Endometrial microvascular endothelial cells (primary cell): Measurements from ENCODE around the gene KCNH2. TPM values are rescaled to one million over a fixed set of nuclear protein-coding genes. Genes with fewer than 3 reads are reported as not detected.

Experiments
- in situ Hi-C: cut with HindIII; loops from 2 replicates; pipeline ENCODE4 v1.10.0; 2017; ENCODE audit warnings: low sequenced_read_pairs, low pct_unique_long_range_greater_than_20kb; ENCODE audit errors: inconsistent ontology term
- total RNA-seq: library from RNA; depleted of rRNA; stranded (reverse); fragments of >200 nt; gene quantifications from one replicate; pipeline ENCODE4 v1.2.3, GENCODE V29; 2015; ENCODE audit errors: inconsistent ontology term

Gene KCNH2
- total RNA-seq, 1 donor from 2014 or later = not detected

DNA sequence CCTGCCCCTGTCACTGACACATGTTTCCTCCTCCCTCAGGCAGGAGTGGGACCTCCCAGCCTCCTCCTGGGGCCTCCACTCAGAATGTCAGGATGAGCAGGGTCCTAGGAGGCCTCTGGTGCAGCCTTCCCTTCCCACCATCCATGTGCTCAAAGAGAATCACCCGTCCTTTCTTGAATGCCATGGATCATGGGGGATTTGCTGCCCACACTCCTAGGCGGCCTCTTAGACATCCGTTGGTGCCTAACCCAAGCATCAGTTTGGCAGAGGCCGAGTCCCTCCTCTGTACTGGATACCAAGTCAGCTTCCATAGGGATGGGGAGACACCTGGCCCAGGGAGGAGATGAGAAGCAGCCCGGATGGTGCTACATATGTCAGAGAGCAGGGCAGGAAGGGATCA is 19.7 kb upstream of the KCNH2 start:
- in situ Hi-C loops = no loop called here

DNA sequence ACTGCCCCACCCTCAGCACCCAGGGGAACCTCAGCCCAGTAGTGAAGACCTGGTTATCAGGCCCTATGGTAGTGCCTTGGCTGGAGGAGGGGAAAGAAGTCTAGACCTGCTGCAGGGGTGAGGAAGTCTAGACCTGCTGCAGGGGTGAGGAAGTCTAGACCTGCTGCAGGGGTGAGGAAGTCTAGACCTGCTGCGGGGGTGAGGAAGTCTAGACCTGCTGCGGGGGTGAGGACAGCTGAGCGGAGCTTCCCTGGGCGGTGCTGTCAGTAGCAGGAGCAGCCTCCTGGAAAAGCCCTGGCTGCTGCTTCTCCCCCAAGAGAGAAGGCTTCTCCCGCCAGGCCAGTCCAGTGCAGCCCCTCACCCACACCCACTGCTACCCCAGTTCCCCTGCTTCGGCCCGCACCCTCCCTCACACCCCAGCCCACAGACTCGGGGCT is 19.0 kb upstream of the KCNH2 start:
- in situ Hi-C loops = no loop called here

DNA sequence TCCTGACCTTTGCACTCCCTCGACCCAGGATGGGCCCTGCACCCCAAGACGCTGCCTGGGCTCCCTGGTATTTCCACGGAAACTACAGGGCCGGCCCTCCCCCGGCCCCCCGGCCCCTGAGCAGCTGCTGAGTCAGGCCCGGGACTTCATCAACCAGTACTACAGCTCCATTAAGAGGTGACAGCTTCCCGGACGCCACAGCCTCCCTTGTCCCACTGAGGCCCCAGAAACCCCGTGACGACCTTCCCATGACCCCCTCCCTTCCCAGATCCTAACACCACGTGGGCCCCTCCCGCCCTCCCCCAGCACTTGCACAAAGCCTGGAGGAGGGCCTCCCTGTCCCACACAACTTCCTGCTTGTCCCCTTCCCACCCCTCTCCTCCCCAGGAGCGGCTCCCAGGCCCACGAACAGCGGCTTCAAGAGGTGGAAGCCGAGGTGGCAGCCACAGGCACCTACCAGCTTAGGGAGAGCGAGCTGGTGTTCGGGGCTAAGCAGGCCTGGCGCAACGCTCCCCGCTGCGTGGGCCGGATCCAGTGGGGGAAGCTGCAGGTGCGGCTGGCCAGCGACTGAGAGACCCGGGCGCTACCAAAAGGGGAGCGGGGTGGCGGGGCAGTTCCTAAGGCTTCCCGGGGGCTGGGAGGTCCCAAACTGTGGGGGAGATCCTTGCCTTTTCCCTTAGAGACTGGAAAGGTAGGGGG is 18.4 kb upstream of the KCNH2 start:
- in situ Hi-C loops = no loop called here

DNA sequence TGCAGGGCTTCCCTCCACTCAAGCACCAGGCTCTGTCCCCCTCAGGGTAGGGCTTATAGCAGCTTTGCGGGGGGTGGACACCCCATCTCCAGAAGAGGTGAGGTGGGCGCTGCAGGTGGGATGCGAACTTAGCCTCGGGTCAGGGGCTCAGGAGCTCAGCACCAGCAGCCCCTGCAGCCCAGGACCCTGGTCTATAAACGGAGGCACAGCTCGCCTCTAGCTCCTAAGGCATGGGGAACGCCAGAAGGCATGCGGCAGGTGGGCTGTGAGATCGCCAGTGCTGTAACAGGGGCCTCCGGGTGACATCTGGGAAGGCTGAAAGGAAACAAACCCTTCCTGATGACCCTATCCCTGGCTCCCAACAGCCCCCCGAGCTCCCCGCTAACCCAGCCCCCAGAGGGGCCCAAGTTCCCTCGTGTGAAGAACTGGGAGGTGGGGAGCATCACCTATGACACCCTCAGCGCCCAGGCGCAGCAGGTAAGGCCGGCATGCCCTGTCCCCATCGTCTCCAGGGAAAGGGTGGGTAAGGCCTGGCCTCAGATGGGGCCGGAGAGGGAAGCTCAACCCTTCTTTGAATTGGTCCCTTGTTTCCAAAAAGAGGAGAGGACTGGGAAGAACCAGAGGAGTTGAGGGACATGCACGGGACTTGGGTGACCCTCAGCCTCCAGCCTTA is 16.9 kb upstream of the KCNH2 start:
- in situ Hi-C loops = no loop called here

DNA sequence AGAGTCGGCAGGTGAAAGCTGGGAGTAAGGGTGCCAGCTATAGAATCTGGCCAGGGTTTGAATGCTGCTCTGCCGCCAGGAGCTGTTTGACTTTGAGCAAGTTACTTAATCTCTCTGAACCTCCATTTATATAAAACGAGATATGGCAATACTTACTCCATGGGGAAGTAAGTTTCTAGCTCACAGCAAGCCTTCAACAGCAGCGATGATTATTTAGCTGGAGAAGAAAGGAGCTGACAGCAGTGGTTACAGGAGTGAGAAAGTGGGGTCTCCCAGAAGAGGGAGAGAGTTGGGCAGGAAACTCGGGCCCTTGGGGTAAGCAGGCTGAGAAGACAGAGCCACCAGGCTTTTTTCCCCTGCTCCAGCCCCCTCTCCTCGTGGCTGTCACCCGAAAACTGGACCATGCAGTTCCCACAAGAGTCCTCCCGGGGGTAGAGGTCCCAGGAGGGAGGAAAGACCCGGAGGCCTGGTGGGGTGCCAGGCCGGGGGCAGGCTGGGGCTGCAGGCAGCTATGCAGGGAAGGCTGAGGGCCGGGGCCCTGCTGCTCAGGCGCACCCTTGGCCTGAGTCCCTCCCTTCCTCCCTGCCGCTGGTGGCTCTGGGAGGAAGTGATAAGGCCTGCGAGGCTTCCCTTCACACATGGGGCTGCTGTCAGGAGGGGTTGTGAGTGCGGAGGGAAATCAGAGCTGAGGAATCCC is 16.2 kb upstream of the KCNH2 start:
- in situ Hi-C loops = no loop called here

DNA sequence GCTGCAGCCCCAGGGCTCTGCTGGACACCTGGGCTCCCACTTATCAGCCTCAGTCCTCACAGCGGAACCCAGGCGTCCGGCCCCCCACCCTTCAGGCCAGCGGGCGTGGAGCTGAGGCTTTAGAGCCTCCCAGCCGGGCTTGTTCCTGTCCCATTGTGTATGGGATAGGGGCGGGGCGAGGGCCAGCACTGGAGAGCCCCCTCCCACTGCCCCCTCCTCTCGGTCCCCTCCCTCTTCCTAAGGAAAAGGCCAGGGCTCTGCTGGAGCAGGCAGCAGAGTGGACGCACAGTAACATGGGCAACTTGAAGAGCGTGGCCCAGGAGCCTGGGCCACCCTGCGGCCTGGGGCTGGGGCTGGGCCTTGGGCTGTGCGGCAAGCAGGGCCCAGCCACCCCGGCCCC is 15.4 kb upstream of the KCNH2 start:
- in situ Hi-C loops = no loop called here

DNA sequence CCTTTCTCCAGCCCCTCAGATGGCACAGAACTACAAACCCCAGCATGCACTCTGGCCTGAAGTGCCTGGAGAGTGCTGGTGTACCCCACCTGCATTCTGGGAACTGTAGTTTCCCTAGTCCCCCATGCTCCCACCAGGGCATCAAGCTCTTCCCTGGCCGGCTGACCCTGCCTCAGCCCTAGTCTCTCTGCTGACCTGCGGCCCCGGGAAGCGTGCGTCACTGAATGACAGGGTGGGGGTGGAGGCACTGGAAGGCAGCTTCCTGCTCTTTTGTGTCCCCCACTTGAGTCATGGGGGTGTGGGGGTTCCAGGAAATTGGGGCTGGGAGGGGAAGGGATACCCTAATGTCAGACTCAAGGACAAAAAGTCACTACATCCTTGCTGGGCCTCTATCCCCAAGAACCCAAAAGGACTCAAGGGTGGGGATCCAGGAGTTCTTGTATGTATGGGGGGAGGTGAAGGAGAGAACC is 14.7 kb upstream of the KCNH2 start:
- in situ Hi-C loops = no loop called here

DNA sequence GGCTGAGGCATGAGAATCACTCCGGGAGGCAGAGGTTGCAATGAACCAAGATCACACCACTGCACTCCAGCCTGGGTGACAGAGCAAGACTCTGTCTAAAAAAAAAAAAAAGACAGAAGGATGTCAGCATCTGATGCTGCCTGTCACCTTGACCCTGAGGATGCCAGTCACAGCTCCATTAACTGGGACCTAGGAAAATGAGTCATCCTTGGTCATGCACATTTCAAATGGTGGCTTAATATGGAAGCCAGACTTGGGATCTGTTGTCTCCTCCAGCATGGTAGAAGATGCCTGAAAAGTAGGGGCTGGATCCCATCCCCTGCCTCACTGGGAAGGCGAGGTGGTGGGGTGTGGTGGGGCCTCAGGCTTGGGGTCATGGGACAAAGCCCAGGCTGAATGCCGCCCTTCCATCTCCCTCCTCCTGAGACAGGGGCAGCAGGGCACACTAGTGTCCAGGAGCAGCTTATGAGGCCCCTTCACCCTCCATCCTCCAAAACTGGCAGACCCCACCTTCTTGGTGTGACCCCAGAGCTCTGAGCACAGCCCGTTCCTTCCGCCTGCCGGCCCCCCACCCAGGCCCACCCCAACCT is 14.0 kb upstream of the KCNH2 start:
- in situ Hi-C loops = no loop called here

DNA sequence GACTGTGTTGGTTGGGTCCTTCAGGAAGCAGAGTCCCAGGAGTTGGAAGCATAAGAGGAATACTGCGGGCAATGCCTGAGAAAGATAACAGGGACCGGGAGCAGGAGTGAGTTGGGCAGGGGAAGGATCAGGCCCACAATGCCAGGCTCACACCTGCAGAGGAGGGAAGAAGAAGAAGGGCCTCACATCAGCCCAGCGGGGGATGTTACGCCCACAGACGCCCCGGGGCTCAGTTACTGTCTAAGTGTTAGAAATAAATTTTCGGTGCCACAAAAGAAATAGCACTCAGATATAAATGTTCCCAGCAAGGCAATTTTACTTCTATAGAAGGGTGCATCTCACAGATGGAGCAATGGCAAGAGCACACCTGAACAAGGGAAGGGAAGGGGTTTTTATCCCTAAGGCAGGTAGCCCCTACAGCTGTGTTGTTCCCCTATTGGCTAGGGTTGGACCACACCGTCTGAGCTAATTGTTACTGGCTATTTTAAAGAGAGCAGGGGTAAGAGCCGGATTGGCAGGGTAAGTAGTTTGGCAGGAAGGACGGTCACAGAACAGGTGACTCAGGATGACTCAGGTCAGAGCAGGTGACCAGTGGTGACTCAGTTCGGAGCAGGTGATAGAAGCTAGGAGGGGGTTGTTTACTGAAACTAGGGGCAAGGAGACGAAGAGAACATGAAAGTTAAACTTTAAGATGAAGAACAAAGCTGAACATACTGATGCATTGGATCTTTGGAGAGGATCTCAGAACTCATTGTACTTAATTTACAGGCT is 12.5 kb upstream of the KCNH2 start, which contains the start of gene NOS3:
NOS3 (plus strand) TSS at position 602 of the 771 bp plus-strand sequence. CDS start 2,787 bp downstream, outside the sequence.
- in situ Hi-C loops = no loop called here

DNA sequence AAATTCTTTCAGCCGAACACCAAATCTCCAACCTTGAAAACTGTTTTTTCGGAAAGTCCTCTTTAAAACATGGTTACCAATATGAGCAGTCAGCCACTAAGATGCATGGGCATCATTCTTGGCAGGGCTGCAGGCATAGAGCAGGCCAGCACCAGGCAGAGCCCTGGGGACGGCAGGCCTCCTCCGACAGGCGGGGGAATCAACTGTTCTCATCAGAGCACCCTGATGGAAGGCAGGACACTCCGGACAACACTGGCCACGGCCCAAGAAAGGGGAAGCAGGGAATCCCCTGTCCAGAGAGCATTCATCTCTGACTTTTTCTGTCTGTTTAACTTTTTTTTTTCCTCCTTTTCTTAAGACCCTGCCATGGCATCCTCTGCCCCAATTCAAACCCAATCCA is 11.3 kb upstream of the KCNH2 start:
- in situ Hi-C loops = no loop called here

DNA sequence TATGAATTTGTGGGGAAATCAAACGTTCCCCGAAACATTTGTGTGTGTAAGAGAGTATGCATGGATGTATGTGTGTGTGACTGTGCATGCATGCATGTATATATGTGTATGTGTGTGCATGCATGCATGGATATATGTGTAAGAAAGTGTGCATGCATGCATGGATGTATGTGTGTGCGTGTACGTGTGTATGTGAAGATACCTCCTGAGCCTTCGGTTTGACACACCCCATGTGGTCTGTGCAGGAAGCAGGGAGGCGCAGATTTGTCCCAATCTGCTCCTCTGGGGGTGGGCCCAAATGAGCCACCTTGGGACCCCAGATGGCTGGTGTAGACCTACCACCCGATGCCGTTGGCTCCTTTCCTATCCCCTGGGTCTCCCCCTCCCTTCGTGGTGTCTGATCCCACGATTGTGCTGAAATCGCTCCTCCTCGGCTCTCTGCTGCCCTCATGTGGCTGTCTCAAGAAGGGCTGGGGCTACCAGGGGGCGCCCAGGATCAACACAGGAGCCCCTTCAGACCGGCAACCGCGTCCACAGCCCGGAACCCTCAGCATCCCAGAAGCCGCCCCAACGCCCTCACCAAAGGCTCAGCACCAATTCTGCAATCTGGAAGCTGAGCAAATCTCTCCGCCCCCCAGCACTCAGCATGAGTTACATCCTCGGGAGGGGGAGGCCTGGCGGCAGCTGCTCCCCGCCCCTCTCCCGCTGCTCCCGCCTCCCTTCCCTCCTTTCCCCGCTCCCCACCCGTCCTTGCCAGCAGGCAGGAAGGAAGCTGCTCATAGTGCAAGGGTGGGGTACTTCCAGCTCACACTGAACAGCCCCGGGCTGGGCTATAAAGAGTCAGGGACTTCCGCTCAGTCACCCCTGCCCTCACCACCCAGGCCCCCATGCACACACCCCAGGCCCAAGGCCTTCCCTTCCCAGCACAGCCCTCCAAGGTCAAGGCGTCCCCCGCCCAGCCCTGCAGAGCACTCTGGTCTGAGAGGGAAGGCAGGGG is 10.4 kb upstream of the KCNH2 start:
- in situ Hi-C loops = no loop called here

DNA sequence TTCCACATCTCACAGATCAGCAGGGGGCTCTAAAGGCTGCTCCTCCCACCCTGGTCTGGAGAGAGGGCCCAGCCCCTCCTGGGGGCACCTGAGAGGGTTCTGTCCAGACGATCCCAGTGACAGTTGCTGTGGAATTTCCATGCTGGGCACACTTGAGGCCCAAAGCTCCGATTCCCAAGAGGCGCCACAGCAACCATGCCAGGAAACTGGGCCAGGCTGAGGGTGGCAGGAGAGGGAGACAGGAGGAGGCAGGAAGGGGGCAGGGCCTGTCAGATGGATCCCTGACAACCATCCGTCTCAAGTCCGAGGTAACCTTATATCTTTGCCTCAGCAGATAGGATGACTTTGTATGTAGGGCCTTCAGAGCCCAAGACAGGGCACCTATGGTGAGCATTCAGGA is 8.4 kb upstream of the KCNH2 start:
- in situ Hi-C loops = no loop called here

DNA sequence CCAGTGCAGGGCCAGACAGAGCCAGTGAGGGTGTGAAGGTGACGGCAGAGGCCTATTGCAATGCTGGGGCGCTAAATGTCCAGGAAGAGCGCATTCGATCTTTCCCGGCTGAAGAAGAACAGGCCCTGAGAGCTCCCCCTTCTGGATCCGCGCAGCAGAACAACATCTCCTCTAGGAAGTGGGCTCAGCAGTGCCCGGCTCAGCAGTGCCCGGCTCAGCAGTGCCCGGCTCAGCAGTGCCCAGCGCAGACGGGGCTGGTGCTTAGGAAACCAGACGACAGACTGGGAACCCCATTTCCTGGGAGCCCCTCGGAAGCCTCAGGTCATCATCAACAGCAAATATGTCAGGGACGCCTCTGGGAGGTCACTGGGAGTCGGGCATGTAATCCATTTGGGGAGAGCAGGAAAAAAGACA is 8.0 kb upstream of the KCNH2 start:
- in situ Hi-C loops = no loop called here

DNA sequence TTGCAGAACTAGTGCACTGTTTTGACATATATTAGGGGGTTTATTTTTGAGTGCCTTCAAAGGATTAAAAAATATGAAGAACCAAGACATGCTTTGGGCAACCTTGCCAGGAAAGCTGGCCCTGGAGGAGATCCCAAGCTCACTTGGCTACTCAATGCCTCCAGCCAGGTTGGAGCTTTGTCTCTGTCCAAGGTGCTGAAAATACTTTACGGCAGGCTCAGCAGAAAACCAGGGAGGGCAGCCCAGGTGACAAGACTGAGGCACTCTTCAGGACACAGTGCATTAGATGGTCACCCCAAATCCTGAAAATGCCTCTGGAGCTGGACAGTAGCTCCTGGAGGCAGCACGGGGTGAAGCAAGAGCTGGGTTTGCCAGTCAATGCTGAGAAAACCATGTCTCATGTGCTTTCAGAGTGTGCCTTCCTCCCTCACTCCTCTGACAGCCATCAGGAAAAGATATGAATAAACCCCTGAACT is 5.8 kb upstream of the KCNH2 start:
- in situ Hi-C loops = no loop called here

DNA sequence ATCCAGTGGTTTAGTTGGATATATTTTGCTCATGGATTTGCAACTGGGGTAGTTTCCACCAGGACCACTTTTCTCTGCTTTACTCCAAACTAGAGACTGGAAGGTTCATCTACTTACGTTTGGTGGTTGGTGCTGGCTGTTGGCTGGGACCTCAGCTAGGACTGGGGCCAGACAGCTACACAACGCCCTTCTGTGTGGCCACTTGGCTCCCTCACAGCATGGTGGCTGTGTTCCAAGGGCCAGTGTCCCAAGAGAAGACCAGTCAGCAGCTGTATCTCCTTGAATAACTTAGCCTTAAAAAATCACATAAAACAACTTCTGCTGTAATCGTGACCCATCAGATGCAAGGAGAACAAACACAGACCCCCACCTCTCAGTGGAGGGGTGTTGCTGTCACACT is 4.2 kb upstream of the KCNH2 start:
- in situ Hi-C loops = no loop called here

DNA sequence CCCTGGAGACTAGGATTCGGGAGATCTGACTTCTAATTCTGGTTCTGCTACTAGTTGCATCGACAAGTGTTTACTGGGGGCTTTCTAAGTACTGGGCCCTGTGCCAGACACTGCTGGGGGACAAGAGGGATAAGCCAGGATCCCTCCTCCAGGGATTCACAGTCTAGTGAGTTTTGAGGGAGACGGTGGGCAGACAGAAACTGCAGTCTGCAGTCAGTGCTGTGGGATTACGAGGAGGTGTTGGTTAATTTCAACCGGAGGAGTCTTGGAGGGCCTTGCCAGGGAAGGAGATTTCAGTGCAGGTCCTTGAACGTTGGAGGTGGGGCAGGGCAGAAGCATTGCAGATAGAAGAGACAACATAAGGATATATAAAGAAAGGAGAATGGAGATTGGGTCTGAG is 3.5 kb upstream of the KCNH2 start:
- in situ Hi-C loops = no loop called here

DNA sequence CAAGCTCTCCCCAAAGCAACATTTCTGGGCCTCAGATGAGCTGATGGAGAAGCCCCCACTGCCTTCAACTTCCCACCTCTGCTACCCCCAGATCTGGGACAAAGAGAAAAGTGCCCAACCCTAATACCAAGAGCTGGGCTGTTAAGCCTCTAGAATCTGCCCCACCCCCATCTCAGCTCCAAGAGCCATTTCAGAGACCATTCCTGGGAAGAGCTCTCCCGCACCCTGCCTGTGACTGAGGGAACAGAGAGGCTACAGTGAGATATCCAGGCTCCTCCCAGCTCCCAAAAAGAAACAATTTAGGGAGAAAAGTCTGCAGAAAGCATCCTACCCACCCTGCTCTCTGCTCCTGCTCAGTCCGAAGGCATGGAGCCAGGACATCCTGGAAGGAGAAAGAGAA is 2.5 kb upstream of the KCNH2 start:
- in situ Hi-C loops = no loop called here
